Smooth muscle cell (in vitro differentiated cells): ENCODE data around the gene WDFY4. TPM values are rescaled to one million over a fixed set of nuclear protein-coding genes. Genes with fewer than 3 reads are reported as not detected.

ENCODE experiments used
- DNase-seq: peaks from one replicate; lab custom pipeline; 2025; ENCODE audit not compliant: unreplicated experiment; lab: John Stamatoyannopoulos, UW
- H2AFZ ChIP-seq: fragments of 200-600 bp; sonication (generic); 2 replicates; pipeline ENCODE4 v1.6.0; 2016; ENCODE audit warnings: antibody characterized with exemption, low read depth, mild to moderate bottlenecking
- H3F3A ChIP-seq: fragments of 200-600 bp; sonication (generic); 2 replicates; pipeline ENCODE4 v1.6.0; 2017; ENCODE audit warnings: antibody characterized with exemption, low read depth
- H3K27ac ChIP-seq: fragments of 200-600 bp; sonication (generic); 2 replicates; pipeline ENCODE4 v1.5.1; 2016; ENCODE audit warnings: low read depth, mild to moderate bottlenecking
- H3K27me3 ChIP-seq: fragments of 200-600 bp; sonication (generic); 2 replicates; pipeline ENCODE4 v1.6.1; 2016; ENCODE audit warnings: low read depth, mild to moderate bottlenecking
- H3K36me3 ChIP-seq: fragments of 200-600 bp; sonication (generic); 2 replicates; pipeline ENCODE4 v1.5.1; 2016; ENCODE audit warnings: low read depth
- H3K4me1 ChIP-seq: fragments of 200-600 bp; sonication (generic); 2 replicates; pipeline ENCODE4 v1.5.1; 2016; ENCODE audit warnings: low read depth
- H3K4me2 ChIP-seq: fragments of 200-600 bp; sonication (generic); 2 replicates; pipeline ENCODE4 v1.6.0; 2016; ENCODE audit warnings: mild to moderate bottlenecking
- H3K4me3 ChIP-seq: fragments of 200-600 bp; sonication (generic); 2 replicates; pipeline ENCODE4 v1.5.1; 2016; ENCODE audit warnings: mild to moderate bottlenecking
- H3K79me2 ChIP-seq: fragments of 200-600 bp; sonication (generic); 2 replicates; pipeline ENCODE4 v1.6.0; 2016; ENCODE audit warnings: low read depth, mild to moderate bottlenecking
- H3K9ac ChIP-seq: fragments of 200-600 bp; sonication (generic); 2 replicates; pipeline ENCODE4 v1.6.0; 2016; ENCODE audit warnings: low read depth
- H3K9me3 ChIP-seq: fragments of 200-600 bp; sonication (generic); replicated peaks from 2 replicates; pipeline ENCODE4 v1.5.1; 2016; ENCODE audit warnings: low read depth
- H4K20me1 ChIP-seq: fragments of 200-600 bp; sonication (generic); 2 replicates; pipeline ENCODE4 v1.6.0; 2016; ENCODE audit warnings: low read depth
- WGBS: methylation state at CpG from one replicate; pipeline ENCODE4 v1.1.7; 2016; ENCODE audit warnings: low lambda C conversion rate; 5-methylcytosine and 5-hydroxymethylcytosine counted together
- polyA plus RNA-seq: library from polyadenylated mRNA; unstranded; fragments of >200 nt; fragmentation: Nextera tagmentation; extraction: Ambion mirVana; gene quantifications from 2 replicates; pipeline ENCODE4 v1.2.1, GENCODE V29; 2016
- total RNA-seq: library from RNA; depleted of rRNA; stranded (reverse); fragments of >200 nt; gene quantifications from 2 replicates; pipeline ENCODE4 v1.2.3, GENCODE V29; 2014
- TF ChIP-seq, protein P1 (sequence below): fragments of 200-600 bp; sonication (generic); IDR thresholded peaks from 2 replicates; pipeline ENCODE4 v1.5.1; 2017; ENCODE audit warnings: borderline replicate concordance, mild to moderate bottlenecking, antibody characterized with exemption; ENCODE audit not compliant: insufficient read depth, poor library complexity, severe bottlenecking

WDFY4 gene
- total and polyA plus RNA-seq, 2 experiments from 2014 or later, result not detected

DNA sequence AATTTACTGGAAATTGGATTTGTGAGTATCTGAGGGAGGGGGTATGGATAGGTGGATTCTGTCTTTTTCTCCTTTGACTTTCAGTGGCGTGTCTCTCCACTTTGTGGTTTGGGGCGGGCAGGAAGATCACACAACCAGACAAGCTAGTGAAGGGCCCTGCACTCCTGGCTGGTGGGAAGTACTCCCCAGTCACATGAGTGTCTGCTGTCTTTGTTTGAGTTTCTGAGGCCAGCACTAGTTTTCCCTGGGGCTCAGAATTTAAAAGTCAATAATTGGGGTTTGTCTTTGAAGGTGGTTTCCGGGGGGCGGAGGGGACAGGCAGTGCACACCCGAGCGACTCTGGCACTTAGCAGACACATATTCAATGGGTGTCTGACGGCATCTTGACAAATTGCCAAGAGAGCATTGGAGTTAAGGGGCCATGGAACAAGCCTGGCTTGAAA is 120.1 kb downstream of the WDFY4 start:
- Histone ChIP-seq H4K20me1 (no peaks in the 10 kb centered on the region), H3K27me3 (no peaks in the 10 kb centered on the region), H3K27ac (no peak overlapping the region), H2AFZ (no peak overlapping the region), H3K4me1 (no peaks in the 10 kb centered on the region), H3K9ac (no peak overlapping the region), H3K4me2 (no peak overlapping the region), H3F3A (no peaks in the 10 kb centered on the region), H3K4me3 (no peak overlapping the region), H3K79me2 (no peaks in the 10 kb centered on the region), H3K36me3 (no peaks in the 10 kb centered on the region), H3K9me3 (no peaks in the 10 kb centered on the region)
- no peak for DNase-seq
- TF ChIP-seq, protein P1, sequence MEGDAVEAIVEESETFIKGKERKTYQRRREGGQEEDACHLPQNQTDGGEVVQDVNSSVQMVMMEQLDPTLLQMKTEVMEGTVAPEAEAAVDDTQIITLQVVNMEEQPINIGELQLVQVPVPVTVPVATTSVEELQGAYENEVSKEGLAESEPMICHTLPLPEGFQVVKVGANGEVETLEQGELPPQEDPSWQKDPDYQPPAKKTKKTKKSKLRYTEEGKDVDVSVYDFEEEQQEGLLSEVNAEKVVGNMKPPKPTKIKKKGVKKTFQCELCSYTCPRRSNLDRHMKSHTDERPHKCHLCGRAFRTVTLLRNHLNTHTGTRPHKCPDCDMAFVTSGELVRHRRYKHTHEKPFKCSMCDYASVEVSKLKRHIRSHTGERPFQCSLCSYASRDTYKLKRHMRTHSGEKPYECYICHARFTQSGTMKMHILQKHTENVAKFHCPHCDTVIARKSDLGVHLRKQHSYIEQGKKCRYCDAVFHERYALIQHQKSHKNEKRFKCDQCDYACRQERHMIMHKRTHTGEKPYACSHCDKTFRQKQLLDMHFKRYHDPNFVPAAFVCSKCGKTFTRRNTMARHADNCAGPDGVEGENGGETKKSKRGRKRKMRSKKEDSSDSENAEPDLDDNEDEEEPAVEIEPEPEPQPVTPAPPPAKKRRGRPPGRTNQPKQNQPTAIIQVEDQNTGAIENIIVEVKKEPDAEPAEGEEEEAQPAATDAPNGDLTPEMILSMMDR, result no peak
- WGBS, result 52% methylated on average over 7 of the region's 7 CpGs

DNA sequence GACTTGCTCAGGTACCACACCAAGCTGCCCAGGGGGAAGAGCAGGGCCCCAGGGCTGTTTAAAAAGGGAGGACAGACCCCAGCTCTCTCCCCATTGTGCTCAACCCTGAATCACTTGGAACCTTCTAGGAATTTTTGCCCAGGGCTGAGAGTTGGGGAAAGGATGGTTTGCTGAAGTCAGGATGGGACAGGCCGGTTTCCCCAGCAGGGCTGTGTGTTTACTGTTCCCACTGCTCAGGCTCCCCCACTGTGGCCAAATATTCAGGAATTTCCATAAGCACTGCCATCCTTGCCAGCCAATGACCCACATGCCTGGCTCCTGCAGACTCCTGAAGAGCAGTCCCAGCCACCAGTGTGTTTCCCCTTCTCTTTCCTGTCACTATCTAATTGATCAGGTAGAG is 120.7 kb downstream of the WDFY4 start:
- H3K9ac ChIP-seq, result no peak overlapping the region
- no peaks in the 10 kb centered on the region for H3K79me2 ChIP-seq
- H3K27ac ChIP-seq, result no peak overlapping the region
- no peak overlapping the region for H3K4me3 ChIP-seq
- TF ChIP-seq, protein P1, result no peak
- no peaks in the 10 kb centered on the region for H3F3A ChIP-seq
- no peak overlapping the region for H2AFZ ChIP-seq
- H3K9me3 ChIP-seq, result no peaks in the 10 kb centered on the region
- H3K4me1 ChIP-seq, result no peaks in the 10 kb centered on the region
- H3K27me3 ChIP-seq, result no peaks in the 10 kb centered on the region
- H4K20me1 ChIP-seq, result no peaks in the 10 kb centered on the region
- WGBS, result 67% methylated on average over 1 of the region's 1 CpG
- no peak for DNase-seq
- H3K36me3 ChIP-seq, result no peaks in the 10 kb centered on the region
- H3K4me2 ChIP-seq, result no peak overlapping the region

DNA sequence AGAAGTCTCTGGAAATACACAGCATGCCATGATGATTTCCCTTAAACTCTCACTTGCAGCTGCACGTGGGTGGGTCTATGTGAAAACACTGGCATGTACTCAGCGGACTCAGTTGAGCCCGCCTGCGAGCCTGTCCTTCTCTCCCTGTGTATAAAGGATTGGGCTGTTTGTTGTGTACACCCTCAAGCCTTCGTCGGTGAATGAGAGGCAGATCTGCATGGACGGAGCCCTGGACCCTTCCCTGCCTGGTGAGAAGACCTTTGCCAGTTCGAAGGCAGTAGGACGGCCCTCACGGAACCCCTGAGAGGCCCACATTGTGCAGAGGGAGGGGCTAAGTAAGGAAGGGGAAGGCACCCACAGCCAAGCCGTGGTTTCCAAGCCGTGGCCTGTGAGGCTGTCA is 121.2 kb downstream of the WDFY4 start:
- H3K27me3 ChIP-seq, result no peaks in the 10 kb centered on the region
- no peaks in the 10 kb centered on the region for H3F3A ChIP-seq
- H3K9me3 ChIP-seq, result no peaks in the 10 kb centered on the region
- H4K20me1 ChIP-seq, result no peaks in the 10 kb centered on the region
- no peaks in the 10 kb centered on the region for H3K79me2 ChIP-seq
- no peak overlapping the region for H3K4me3 ChIP-seq
- H3K27ac ChIP-seq, result no peak overlapping the region
- DNase-seq, result no peak
- no peaks in the 10 kb centered on the region for H3K36me3 ChIP-seq
- H2AFZ ChIP-seq, result no peak overlapping the region
- H3K4me1 ChIP-seq, result no peaks in the 10 kb centered on the region
- WGBS, result 81% methylated on average over 12 of the region's 12 CpGs
- TF ChIP-seq, protein P1, result no peak
- H3K4me2 ChIP-seq, result no peak overlapping the region
- no peak overlapping the region for H3K9ac ChIP-seq

GRCh38 chr10:48806342-48806741 is 121.7 kb downstream of the WDFY4 start:
- H3K36me3 ChIP-seq, result no peaks in the 10 kb centered on the region
- H3K9me3 ChIP-seq, result no peaks in the 10 kb centered on the region
- H2AFZ ChIP-seq, result no peak overlapping the region
- no peak overlapping the region for H3K27ac ChIP-seq
- DNase-seq, result no peak
- no peaks in the 10 kb centered on the region for H3K4me1 ChIP-seq
- WGBS, result 75% methylated on average over 4 of the region's 4 CpGs
- TF ChIP-seq, protein P1, result no peak
- no peaks in the 10 kb centered on the region for H3F3A ChIP-seq
- H4K20me1 ChIP-seq, result no peaks in the 10 kb centered on the region
- H3K4me3 ChIP-seq, result no peak overlapping the region
- H3K4me2 ChIP-seq, result no peak overlapping the region
- H3K9ac ChIP-seq, result no peak overlapping the region
- no peaks in the 10 kb centered on the region for H3K27me3 ChIP-seq
- H3K79me2 ChIP-seq, result no peaks in the 10 kb centered on the region
